GM19099 (cell line): Measurements from ENCODE around the gene GRIK5.

Source experiments
- POLR2A ChIP-seq: IDR thresholded peaks from 3 replicates; pipeline ENCODE4 v1.6.1; 2011; ENCODE audit warnings: low read depth; ENCODE audit not compliant: insufficient read length; ENCODE audit errors: extremely low read depth

Gene GRIK5

GRCh38 chr19:42074513-42075363 is 4.7 kb upstream of the GRIK5 start:
- TF ChIP-seq POLR2A: no peak

GRCh38 chr19:42071247-42071646 is 1.2 kb upstream of the GRIK5 start:
- TF ChIP-seq POLR2A: no peak

- no peak for TF ChIP-seq POLR2A
Observed at GRCh38 chr19:42068756-42069571, 1.0 kb downstream of the GRIK5 start.

- TF ChIP-seq POLR2A: no peak
Observed at GRCh38 chr19:42068361-42068755, 1.6 kb downstream of the GRIK5 start.

- no peak for TF ChIP-seq POLR2A
Observed at GRCh38 chr19:42067315-42067888, 2.6 kb downstream of the GRIK5 start.

- no peak for TF ChIP-seq POLR2A
Observed at GRCh38 chr19:42066075-42066754, 3.8 kb downstream of the GRIK5 start.

GRCh38 chr19:42065511-42065910 is 4.5 kb downstream of the GRIK5 start:
- no peak for TF ChIP-seq POLR2A

GRCh38 chr19:42065051-42065450 is 5.0 kb downstream of the GRIK5 start:
- no peak for TF ChIP-seq POLR2A

GRCh38 chr19:42064432-42064831 is 5.6 kb downstream of the GRIK5 start:
- no peak for TF ChIP-seq POLR2A

GRCh38 chr19:42062381-42062780 is 7.6 kb downstream of the GRIK5 start:
- TF ChIP-seq POLR2A: no peak

GRCh38 chr19:42060117-42060516 is 9.9 kb downstream of the GRIK5 start:
- TF ChIP-seq POLR2A: no peak

GRCh38 chr19:42059196-42059595 is 10.8 kb downstream of the GRIK5 start:
- no peak for TF ChIP-seq POLR2A

- no peak for TF ChIP-seq POLR2A
Observed at GRCh38 chr19:42057846-42058245, 12.2 kb downstream of the GRIK5 start.

- TF ChIP-seq POLR2A: no peak
Observed at GRCh38 chr19:42054205-42054604, 15.8 kb downstream of the GRIK5 start.
